HuH-7.5 (cell line): Measurements from ENCODE around the gene JPH3.

Experiments
- DNase-seq: peaks from one replicate; pipeline ENCODE4 v3.0.0; 2011; ENCODE audit warnings: low spot score

JPH3 gene

GRCh38 chr16:87601401-87601981 lies 817 bp upstream of the JPH3 start:
- DNase-seq = no peak

- peak; percentile 80 for DNase-seq
Measured at GRCh38 chr16:87602821-87603683, 744 bp downstream of the JPH3 start.

DNA sequence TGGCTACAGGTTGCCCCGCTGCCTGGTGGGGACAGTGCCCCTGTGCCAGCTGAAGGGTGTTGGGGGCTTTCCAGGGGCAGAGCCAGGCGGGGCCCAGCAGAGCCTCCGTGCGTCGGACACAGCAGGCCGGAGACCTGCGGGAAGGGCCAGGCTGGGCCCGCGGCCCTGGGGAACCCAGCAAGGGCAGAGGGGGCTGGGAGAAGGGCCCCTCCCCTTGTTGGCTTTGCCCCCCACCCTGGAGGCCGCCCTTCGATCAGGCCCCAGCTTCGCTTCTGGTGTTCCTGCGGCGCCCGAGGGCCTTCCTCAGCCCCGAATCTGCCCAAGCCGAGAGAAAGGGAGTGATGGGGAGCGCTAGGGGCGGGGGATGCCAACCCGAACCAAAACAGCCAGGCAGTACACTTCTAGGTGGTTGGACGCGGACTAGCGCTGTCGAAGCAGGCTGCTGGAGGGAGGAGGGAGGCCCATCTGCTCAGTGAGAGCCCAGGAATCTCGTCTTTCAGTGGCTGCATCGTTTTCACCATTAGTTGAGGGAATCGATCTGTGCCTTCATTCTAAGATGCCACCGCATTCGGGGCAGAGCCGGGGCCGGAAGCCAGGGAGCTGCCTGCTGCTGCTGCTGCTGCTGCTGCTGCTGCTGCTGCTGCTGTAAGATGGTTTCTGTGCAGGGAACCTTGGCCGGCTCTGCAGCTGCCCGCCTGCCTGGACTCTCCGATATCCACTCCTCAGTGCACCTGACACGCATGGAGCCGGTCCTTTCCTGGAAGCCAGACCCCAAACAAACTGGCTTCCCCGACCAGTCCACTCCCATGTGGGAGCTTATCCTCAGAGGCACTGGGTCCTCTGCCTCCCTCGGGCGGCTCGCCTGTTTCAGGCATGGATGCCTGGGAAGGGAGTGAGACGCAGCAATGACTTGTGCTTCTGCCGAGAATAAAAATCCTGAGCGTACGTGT lies 1.7 kb downstream of the JPH3 start:
- DNase-seq = no peak

DNA sequence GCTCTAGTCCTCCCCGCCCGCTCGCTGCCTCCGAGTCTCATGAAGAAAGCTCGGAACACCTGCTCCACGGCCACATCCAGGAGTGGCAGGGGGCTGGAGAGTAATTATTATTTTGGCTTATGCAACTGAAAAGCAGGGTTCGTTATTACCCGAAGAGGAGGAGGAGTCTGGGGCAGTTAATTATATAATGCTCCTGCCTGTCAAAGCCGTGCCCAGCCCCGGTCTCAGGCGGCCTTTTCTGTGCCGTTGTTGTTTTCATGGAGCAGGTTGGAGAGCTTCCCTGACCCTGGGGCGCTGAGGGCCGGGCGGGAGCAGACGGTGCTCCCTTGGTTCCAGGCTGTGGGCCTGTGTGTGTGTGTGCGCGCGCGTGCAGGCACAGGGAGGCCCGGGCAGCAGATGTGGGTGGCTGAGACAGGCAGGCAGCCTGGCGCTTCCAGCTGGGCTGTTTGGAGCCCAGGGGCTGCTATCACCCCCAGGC lies 2.4 kb downstream of the JPH3 start:
- no peak for DNase-seq

DNA sequence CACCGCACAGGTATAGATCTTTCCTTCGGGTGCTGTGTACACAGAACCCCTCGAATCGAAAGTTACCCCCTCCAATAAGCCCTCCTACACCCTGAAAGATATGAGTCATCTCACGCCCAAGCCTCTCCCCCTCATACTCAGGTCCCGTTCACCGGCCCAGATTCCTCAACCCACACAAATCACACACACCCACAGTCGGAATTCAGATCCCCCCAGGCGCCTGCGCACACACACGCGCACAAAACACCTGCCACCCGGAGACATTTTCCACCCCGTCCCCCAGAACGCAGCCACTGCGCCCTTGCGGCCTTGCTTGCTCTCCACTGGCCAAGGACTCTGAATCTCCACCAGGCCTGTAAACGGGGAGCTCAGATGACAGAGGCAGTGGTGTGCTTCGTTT lies 4.9 kb downstream of the JPH3 start:
- no peak for DNase-seq

GRCh38 chr16:87607871-87608270 lies 5.6 kb downstream of the JPH3 start:
- no peak for DNase-seq

GRCh38 chr16:87608400-87608985 lies 6.2 kb downstream of the JPH3 start:
- DNase-seq = peak; percentile 98

DNA sequence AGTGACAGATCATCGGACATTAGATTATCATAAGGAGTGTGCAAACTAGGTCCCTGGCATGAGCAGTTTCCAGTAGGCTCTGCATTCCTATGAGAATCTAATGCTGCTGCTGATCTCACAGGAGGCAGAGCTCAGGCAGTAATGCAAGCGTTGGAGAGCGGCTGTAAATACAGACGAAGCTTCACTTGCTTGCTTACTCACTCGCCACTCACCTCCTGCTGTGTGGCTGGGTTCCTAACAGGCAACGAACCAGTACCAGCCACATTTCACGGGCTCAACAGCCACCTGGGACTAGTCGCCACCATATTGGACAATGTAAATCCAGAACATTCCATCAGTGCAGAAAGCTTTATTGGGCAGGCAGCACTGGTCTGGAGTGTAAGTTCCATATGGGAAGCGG lies 7.7 kb downstream of the JPH3 start:
- DNase-seq = no peak

DNA sequence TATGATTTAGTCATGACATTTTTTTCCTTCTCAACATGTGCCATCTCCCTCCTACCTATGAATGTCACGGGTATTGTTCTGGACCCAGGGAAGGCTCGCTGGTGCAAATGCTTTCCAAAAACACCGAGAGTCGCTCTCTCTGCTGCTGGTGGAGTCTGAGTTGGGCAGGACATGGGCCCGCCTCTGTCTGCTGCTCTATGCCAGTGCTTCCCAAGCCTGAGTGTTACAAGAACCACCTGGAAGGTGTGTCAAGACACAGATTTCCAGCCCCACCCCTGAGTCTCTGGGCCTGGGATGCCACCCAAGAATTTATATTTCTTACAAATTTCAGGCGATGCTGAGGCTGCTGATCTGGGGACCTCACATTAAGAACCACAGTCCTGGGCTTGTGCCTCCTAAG lies 9.1 kb downstream of the JPH3 start:
- no peak for DNase-seq

- DNase-seq = no peak
Measured at GRCh38 chr16:87613961-87614360, 11.7 kb downstream of the JPH3 start.

- DNase-seq = no peak
Measured at GRCh38 chr16:87615621-87616041, 13.3 kb downstream of the JPH3 start.

DNA sequence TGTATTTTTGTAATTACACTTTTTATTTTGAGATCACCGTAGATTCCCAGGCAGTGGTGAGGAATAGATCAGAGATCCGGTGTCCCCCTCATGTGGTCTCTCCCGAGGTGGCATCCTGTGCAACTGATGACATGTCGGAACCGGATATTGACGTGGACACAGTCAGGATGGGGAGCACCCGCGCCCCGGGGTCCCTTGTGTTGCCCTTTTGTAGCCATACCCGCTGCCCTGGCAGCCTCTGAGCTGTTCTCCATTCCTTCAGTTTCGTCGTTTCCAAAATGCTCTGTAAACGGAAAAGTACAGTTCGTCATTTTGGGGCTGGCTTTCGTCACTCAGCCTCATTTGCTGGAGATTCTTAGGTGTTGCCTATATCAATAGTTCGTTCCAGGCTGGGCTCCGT lies 14.2 kb downstream of the JPH3 start:
- no peak for DNase-seq

DNA sequence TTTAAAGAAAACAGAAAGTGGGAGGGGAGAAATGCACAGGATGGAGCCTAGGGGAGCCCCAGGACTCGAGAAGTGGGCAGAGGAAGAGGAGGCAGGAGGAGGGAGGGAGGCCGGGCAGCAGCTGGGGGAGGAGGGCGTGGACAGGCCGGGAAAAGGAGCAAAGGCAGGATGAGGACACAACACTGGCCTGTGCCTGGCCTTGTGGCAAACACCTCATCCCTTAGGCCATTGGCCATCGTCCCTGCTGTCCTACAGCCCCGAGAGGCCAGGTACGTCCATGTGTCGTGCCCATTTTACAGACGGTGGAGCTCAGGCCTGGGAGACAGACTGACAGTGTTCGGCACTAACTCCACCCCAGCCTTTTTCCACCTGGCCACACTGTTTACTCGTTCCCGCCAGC lies 15.9 kb downstream of the JPH3 start:
- no peak for DNase-seq

DNA sequence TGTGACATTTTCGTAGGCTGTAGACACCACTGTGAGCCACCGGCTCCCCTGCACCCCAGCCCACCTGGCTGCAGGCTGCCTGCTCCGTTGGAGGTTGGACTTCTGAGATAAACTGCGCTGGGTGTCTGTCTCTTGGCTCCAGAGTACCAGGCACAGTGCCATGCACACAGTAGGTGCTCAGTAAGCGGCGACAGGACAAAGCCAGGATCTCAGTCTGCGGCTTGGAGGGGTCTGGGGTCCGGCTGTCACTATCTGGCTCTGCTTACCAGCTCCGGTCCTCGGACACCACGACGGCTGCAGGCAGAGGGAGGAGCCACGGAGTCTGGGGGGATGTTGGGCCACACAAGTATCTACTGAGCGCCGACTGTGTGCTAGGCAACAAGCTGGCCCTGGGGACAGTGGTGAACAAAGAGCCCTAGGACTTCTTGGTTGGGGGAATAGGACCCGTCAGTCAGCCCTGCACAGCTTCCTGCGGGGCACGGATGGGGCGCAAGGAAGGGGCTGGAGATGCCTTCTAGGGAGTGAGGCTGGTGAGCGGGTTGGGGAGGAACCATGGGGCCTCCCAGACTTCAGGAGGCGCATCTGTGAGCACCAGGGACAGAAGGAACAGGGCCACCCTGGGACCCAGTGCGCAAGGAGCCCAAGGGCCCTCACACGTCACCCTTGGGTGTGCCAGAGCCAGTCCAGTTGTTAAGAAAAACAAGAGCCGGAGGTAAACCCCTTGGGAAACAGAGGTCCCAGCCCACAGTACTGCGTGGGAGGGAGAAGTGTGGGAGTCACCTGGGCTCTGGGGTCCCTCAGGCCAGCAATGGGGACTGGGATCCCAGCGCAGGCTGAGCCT lies 17.3 kb downstream of the JPH3 start:
- no peak for DNase-seq

- no peak for DNase-seq
Measured at GRCh38 chr16:87620201-87620495, 17.8 kb downstream of the JPH3 start.

DNA sequence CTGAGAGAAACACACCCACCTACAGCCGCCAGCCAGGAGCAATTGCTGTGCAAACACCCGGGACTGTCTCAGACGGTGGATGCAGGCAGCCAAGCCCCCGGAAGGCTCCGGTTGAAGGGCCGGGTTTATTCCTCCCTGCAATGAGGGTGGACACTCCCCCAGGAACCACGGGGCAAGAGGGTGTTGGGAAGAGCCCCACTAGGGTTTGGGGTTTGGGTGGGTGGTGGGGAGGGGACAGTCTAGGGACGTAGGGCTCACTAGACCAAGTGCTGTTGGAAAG lies 19.2 kb downstream of the JPH3 start:
- no peak for DNase-seq

DNA sequence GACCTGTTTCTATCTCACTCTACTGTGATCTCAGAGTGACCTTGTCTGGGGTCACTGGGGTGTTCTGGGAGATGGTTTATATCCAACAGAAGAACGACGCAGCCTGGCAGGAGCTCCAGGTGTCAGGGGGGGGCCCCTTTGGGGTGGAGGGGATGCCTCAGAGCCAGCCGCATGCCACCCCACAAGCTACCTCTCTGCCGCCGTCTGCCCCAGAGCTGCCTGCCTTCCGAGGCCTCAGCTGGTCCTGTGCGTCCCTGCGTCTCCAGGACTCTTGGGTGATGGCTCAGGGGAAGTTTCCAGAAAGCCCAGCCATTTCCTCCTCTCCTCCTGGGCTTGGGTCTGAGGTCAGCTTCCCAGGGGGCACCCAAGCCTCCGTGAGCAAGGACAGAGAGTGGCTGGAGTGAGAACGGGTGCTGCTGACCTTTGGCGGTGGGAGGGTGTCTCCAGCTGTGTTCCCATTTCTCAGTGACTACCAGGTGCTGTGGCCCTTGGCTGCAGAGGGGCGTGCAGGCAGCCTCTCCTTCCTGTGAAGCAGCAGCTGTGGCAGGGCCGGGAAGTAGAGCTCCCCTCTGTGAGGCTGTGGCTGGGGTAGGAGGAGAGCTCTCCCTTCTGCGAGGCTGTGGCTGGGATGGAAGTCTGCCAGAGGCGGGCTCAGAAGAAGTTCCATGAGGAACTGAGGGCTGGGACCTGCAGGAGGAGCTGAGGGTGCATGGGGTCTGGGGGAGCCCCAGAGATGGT lies 19.8 kb downstream of the JPH3 start:
- DNase-seq = no peak

DNA sequence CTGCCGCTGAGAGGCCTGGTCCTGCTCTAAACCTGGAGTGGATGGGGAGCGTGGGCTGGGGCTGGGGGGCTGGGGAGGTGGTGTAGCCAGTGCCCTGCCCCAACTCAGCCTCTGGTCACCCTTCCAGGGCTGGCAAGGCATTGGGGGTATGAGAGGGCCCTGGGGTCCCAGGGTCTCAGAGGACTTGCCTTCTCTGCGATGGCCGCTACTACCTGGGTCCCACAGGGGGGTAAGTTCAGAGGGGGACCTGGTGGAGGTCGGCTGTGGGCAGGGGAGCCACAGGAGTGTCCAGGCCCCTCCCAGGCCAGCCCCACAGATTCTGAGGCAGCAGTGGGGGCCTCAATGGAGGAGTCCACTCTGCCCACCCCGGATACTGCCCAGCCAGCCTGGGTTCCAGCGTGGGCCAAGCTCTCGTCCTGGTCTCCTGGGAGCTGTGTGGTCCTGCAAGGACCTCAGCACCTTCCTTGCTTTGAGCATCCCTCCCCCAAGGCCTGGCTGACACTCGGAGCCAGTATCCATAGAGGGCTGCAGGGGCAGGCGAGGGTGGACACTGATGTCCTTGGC lies 20.5 kb downstream of the JPH3 start:
- no peak for DNase-seq

DNA sequence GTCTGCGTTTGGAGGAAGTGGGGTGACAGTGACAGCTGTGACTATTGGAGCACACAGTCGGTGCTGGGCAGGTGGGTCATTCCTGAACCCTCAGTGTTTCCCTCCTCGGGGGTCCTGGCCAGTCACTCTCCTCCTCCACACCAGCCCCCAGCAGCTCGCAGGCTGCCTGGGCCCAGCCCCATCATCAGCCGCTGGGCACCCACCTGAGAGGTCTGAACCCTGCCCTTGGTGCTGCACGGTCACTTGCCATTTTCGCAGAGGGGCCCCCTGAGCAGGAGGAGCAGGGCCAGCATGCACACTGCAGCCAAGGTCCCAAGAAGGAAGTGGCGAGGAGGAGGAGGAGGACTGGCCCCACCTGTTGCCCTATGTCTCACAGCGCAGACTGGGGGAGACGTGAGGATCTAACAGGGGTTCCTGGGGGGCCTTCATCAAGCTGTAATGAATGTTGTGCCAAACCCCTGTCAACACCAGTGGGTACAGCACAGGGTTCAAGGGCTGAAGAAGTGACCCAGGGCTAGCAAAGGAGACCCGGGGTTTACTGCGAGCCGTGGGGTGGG lies 23.0 kb downstream of the JPH3 start:
- no peak for DNase-seq

DNA sequence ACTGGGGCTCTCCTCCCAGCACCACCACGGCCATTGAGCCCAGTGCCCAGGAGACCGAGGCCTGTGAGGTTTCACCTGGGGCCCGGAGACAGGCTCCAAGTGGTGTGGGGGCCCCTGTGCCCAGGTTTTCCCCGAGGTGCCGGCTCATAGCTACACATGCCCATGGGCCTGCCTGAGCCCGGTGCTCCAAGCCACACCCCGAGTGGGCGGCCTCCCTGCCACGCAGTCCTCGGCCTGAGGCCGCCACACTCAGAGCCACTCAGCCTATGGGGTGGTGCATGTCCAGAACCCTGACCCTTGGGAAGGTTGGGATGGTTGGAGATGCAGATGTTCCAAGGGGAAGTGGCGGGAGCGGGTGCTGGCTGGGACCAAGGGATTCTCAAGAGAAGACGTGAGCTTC lies 24.1 kb downstream of the JPH3 start:
- DNase-seq = no peak
